HG03159 (cell line): Measurements from ENCODE around the gene SOD3.

Experiments
- ATAC-seq: cut with Tn5 transposase; IDR thresholded peaks from one replicate; pipeline ENCODE4 v1.9.1; 2021; ENCODE audit warnings: mild to moderate bottlenecking, moderate library complexity; ENCODE audit not compliant: unreplicated experiment

SOD3 gene

GRCh38 chr4:24840826-24841543, 45.6 kb downstream of the SOD3 start:
- ATAC-seq: no peak

GRCh38 chr4:24842356-24842755, 47.0 kb downstream of the SOD3 start:
- no peak for ATAC-seq

DNA sequence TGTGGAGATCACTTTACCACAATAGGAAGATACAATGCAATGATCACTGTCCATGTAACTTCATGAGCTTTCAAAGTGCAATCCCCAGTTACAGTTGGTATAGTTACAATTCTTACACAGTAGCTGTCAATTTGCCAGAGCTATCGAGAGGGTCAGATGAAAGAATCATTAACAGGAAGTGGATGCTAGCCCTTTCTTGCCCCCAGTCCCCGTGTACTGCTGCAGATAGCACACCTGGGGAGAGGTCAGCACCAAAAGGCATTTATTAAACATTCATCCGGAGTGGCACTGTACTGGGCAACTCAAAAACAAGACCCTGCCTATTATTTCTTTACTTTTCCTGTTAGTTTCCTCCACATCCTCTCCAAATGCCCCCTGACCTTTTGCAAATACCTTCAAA, 47.7 kb downstream of the SOD3 start:
- ATAC-seq: no peak

DNA sequence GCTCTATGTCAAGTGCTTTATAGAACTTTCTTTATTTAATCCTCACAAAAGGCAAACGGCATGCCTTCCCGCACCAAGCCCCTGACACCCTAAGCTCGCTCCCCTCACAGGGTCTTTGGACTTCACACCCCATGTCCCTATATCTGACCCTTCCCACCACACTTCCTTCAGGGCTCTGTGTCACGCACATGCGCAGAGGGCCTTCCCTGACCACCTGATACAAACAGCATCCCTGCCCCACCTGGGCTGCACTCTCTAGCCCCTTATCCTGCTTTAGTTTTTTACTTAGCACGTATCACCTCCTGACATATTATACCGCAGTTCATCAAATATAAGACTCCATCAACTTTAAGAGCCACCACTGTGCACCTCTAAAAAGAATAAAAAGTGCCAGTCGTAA, 49.8 kb downstream of the SOD3 start:
- ATAC-seq: no peak

DNA sequence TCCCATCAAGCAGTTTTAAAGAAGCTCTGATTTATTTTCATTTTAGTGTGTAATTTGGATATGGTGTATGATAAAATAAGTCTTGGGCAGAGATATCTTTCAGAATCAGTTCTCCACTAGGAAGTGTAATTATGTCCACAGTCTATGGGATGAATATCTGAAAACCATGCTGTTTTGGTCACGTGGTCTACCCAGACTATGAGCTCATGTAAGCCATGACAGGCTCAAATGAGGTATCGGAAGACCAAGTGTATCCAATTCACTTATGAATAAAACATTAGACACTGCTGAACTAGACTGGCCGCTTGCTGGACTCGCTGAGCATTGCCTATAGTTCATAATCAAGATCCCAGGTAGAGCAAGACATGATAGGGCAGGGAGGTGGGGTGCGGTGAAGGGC, 50.5 kb downstream of the SOD3 start:
- ATAC-seq: no peak

DNA sequence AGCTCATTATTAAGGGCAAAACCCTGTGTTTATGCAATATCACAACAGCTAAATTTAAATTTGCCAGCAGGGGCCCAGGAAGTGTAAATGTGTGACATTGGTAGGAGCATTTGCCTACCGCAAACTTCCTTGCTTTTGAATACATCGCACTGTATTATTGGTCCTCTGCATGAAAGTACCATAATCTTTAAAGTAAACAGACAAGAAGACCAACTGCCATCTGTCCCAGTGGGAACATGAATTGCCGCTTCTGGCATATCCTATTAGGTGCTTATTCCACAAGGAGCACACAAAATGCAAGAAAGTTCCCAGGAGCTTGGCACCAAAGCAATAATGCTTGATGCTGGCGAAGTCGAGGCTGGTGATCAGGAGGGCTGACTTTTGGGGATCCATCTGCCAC, 51.3 kb downstream of the SOD3 start:
- ATAC-seq: no peak

DNA sequence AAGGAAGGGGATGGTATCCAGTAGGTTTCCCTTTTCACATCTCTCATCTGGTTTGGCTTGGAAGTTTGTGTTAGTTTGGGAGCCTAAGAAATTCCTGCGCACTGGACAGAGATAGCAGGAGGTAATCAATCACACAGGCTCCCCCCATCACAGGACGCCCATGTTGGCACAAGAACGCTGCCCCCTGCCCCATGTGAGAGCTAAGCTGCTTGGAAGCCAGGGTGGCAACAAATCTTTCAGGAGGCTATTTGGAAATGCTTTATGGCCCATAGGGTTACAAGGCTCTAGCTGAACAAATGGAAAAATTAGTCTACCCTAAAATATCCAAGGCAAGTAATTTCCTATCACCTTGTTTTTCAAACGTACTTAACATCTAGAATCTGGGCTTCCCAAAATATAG, 54.0 kb downstream of the SOD3 start:
- no peak for ATAC-seq

DNA sequence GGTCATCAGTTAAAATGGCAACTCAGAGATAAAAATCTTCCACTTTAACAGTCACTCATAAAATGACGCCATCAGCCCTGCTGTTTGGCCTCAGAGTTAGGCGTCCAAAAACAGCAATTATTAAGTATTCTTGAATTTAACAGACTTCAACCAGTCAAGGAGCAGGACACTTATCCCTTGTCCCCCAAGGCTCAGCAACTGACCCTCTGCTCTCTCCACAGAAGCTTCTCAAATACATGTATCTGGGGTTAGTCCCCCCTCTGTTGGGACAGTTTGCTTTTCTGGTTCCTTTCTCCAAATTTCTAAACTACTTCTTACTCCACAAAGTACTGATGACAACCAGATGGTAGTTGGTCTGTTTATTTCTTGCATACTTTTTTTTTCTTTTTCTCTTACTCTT, 54.4 kb downstream of the SOD3 start:
- no peak for ATAC-seq
